Gastroesophageal sphincter (tissue), 3 donors: ENCODE data around the gene PSMB8.

Experiments
- EP300 ChIP-seq: sonication (generic); formaldehyde crosslinking; IDR thresholded peaks from one replicate; pipeline ENCODE4 v1.6.1; 2017; ENCODE audit warnings: antibody characterized with exemption, mild to moderate bottlenecking
- POLR2A ChIP-seq, 2 donors: fragments of 450-650 bp; IDR thresholded peaks; one replicate each; pipeline ENCODE4 v1.6.1; 2017; ENCODE audit warnings: antibody characterized with exemption in 2 of 2, mild to moderate bottlenecking in 2 of 2, moderate library complexity in 1 of 2
- POLR2AphosphoS5 ChIP-seq: sonication (generic); formaldehyde crosslinking; IDR thresholded peaks from one replicate; pipeline ENCODE4 v1.6.1; 2017; ENCODE audit warnings: antibody characterized with exemption
- TF ChIP-seq, protein P1 (sequence below), 4 experiments: fragments of 200-600 bp in 2 of 4; fragments of 450-650 bp in 2 of 4; sonication (generic) in 1 of 4; IDR thresholded peaks; one replicate each; pipeline ENCODE4 v1.5.1; 2017 to 2019; ENCODE audit warnings: antibody characterized with exemption in 4 of 4, mild to moderate bottlenecking in 2 of 4, moderate library complexity in 2 of 4

- TF ChIP-seq EP300 (no peak), POLR2A (IDR thresholded peaks at IDR 0.05) (no peak), POLR2AphosphoS5 (no peak)
- TF ChIP-seq, protein P1, sequence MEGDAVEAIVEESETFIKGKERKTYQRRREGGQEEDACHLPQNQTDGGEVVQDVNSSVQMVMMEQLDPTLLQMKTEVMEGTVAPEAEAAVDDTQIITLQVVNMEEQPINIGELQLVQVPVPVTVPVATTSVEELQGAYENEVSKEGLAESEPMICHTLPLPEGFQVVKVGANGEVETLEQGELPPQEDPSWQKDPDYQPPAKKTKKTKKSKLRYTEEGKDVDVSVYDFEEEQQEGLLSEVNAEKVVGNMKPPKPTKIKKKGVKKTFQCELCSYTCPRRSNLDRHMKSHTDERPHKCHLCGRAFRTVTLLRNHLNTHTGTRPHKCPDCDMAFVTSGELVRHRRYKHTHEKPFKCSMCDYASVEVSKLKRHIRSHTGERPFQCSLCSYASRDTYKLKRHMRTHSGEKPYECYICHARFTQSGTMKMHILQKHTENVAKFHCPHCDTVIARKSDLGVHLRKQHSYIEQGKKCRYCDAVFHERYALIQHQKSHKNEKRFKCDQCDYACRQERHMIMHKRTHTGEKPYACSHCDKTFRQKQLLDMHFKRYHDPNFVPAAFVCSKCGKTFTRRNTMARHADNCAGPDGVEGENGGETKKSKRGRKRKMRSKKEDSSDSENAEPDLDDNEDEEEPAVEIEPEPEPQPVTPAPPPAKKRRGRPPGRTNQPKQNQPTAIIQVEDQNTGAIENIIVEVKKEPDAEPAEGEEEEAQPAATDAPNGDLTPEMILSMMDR (IDR thresholded peaks at IDR 0.05), result no peak
These were observed 43.0 kb upstream of the PSMB8 start for GRCh38 chr6:32886681-32887383.
